GM20000 (cell line): ENCODE data around the gene DCHS2.

Experiments
- DNase-seq: peaks from one replicate; pipeline ENCODE4 v3.0.0; 2012; ENCODE audit warnings: low spot score
- TF ChIP-seq, protein P1 (sequence below): IDR thresholded peaks from 2 replicates; pipeline ENCODE4 v1.5.1; 2012; ENCODE audit warnings: mild to moderate bottlenecking, control low read depth; ENCODE audit errors: extremely low read depth, missing control alignments

The DCHS2 gene

GRCh38 chr4:154183264-154183663, 308.3 kb downstream of the DCHS2 start:
- no peak for DNase-seq
- TF ChIP-seq, protein P1, sequence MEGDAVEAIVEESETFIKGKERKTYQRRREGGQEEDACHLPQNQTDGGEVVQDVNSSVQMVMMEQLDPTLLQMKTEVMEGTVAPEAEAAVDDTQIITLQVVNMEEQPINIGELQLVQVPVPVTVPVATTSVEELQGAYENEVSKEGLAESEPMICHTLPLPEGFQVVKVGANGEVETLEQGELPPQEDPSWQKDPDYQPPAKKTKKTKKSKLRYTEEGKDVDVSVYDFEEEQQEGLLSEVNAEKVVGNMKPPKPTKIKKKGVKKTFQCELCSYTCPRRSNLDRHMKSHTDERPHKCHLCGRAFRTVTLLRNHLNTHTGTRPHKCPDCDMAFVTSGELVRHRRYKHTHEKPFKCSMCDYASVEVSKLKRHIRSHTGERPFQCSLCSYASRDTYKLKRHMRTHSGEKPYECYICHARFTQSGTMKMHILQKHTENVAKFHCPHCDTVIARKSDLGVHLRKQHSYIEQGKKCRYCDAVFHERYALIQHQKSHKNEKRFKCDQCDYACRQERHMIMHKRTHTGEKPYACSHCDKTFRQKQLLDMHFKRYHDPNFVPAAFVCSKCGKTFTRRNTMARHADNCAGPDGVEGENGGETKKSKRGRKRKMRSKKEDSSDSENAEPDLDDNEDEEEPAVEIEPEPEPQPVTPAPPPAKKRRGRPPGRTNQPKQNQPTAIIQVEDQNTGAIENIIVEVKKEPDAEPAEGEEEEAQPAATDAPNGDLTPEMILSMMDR: no peak
